C4-2B (cell line): Measurements from ENCODE around the gene CRTC2.

Source experiments
- CTCF ChIP-seq: fragments of 450-650 bp; conservative IDR thresholded peaks from 2 replicates; pipeline ENCODE4 v1.5.1; 2017; ENCODE audit warnings: mild to moderate bottlenecking
- ZFX ChIP-seq: fragments of 450-650 bp; IDR thresholded peaks from 2 replicates; pipeline ENCODE4 v1.6.1; 2017

- no peak for TF ChIP-seq CTCF
- TF ChIP-seq ZFX: no peak
Observed at GRCh38 chr1:153926405-153926804, 32.0 kb downstream of the CRTC2 start.
